A549 treated with RU486 at 1 μM for 4 hours (cell line): ENCODE results near the gene KRT38. TPM values are rescaled to one million over a fixed set of nuclear protein-coding genes. Genes with fewer than 3 reads are reported as not detected.

Experiments used
- total RNA-seq: library from RNA; stranded (reverse); fragments of 200-300 nt; extraction: Qiagen RNA extraction; gene quantifications from 5 replicates; pipeline ENCODE4 v1.2.3, GENCODE V29; 2022; ENCODE audit warnings: low read depth

Gene KRT38
- not detected in 5 replicates for total RNA-seq

DNA sequence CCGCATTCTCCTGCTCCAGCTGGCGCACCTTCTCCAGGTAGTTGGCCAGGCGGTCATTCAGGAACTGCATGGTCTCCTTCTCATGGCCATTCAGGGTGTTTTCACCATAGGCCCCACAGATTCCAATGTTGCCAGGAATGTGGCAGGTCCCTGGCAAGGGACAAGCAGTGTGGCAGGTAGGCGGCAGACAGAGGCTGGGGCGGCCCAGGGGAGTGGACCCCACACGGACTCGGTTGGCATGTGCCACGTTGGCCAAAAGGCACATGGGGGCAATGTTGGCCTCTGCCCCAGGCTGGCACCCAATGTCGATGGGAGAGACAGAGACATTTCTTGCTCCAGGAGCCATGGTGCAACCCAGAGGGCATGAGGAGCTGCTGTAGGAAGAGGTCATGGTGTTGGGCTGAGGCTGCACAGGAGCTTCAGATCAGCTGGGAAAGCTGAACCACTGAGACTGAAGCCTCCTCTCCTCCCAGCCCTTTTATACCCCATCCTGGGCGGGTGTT is at the start of gene KRT38:
Gene KRT38 (minus strand): TSS at position 453 of the 503 bp plus-strand sequence. CDS start 62 bp downstream, at position 391.

DNA sequence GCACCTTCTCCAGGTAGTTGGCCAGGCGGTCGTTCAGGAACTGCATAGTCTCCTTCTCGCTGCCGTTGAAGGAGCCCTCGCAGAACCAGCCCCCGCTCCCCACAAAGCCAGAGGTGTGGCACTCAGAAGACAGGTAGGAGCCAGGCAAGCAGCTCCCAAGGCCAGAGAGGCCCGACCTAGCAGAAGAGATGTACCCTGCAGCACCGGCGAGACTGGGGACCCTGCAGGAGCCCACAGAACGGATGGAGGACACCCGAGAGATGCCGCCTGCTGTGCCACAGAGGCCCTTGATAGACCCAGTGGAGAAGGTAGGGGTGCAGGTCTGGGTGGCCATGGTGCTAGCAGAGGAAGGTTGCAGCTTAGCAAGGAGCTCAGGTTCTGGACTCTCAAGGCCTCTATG is 48.7 kb upstream of the KRT38 start, which contains the start of gene KRT36:
Gene KRT36 (minus strand): TSS at position 380 of the 400 bp plus-strand sequence. CDS start 46 bp downstream, at position 334.

DNA sequence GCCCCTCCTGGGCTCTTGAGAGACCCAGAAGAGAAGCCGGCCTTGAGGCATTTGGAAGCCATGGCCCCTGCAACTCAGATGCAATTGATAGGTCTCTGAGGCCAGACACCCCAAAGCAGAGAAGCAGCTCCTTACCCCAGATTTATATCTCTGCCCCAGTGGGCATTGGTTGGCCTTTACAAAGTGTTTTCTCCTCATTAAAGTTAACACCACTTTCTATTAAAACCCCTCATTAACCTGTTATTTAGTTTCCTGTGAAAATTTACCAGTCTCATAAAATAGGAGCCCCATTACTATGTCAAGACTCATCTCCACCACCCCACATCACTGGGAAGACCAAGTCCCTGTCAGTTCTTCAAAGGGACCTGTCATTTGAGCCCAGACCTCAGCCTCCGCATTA is 40.3 kb upstream of the KRT38 start, which contains the start of gene KRT35:
Gene KRT35 (minus strand): TSS at position 116 of the 400 bp plus-strand sequence. CDS start 54 bp downstream, at position 62.

DNA sequence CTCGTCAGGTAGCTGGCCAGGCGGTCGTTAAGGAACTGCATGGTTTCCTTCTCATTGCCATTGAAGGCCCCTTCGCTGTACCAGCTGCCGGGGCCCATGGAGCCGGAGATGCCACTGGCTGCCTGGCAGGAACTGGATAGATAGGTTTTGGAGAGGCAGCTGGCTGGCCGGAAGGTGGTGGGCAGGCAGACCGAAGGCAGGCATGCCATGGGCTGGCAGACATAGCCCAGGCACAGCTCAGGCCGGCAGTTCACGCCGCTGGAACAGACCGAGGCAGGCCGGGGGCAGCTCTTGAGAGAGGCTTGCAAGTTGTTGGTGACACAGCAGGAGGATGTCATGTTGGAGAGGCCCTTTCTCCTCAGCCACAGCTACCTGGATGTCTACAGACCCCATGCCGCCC is 26.2 kb upstream of the KRT38 start, which contains the start of gene KRT32:
Gene KRT32 (minus strand): TSS at position 399 of the 400 bp plus-strand sequence. CDS start 61 bp downstream, at position 338.

DNA sequence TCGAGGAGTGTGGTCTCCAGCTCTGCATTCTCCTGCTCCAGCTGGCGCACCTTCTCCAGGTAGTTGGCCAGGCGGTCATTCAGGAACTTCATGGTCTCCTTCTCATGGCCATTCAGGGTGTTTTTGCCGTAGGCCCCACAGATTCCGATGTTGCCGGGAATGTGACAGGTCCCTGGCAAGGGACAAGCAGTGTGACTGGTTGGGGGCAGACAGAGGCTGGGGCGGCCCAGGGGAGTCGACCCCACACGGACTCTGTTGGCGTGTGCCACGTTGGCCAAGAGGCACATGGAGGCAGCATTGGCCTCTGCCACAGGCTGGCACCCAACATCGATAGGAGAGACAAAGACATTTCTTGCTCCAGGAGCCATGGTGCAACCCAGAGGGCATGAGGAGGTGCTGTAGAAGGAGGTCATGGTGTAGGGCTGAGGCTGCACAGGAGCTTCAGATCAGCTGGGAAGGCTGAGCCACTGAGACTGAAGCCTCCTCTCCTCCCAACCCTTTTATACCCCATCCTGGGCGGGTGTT is 16.6 kb downstream of the KRT38 start, which contains the start of gene KRT37:
Gene KRT37 (minus strand): TSS at position 475 of the 525 bp plus-strand sequence. CDS start 62 bp downstream, at position 413.

DNA sequence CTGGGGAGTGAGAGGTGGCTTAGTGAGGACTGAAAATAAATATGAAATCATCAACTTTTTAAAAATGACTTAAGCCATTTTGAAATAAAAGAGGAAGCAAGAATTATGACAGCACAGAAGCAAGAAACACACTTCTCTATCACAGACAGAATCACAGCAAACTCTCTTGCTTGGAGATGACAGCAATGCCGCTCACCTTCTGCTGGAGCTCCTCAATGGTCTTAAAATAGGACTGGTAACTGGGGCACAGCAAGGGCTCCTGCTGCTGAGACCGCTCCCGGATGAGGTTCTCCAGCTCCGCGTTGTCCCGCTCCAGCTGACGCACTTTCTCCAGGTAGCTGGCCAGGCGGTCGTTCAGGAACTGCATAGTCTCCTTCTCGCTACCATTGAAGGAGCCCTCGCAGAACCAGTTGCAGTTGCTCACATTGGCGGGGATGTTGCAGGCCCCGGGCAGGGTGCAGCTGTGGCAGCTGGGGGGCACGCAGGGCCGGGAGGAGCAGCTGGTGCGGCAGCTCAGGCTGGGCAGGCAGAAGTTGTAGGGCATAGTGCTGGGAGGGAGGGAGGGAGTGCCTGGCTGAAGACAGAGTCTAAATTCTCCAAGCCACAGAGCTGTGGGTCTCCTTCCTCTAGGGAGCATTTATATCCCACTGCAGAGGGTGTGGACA is 43.7 kb downstream of the KRT38 start, which contains the start of gene KRT31:
Gene KRT31 (minus strand): TSS at position 613 of the 665 bp plus-strand sequence. CDS start 69 bp downstream, at position 544.

Other genes with a start within 250 kb of the KRT38 start
- not detected in 5 replicates for gene KRTAP9-2, start 214.3 kb downstream of the KRT38 start, total RNA-seq
- not detected in 5 replicates for gene KRTAP9-3, start 208.5 kb downstream of the KRT38 start, total RNA-seq
- not detected in 5 replicates for gene KRTAP9-8, start 203.0 kb downstream of the KRT38 start, total RNA-seq
- not detected in 5 replicates for gene KRTAP9-4, start 191.3 kb downstream of the KRT38 start, total RNA-seq
- not detected in 5 replicates for gene KRTAP9-9, start 185.6 kb downstream of the KRT38 start, total RNA-seq
- not detected in 5 replicates for gene KRTAP9-6, start 175.6 kb downstream of the KRT38 start, total RNA-seq
- gene KRTAP9-7, start 165.3 kb downstream of the KRT38 start, total RNA-seq, result not detected in 5 replicates
- gene KRTAP29-1, start 138.1 kb downstream of the KRT38 start, total RNA-seq, result not detected in 5 replicates
- gene KRTAP16-1, start 131.7 kb downstream of the KRT38 start, total RNA-seq, result not detected in 5 replicates
- not detected in 5 replicates for gene KRTAP17-1, start 125.3 kb downstream of the KRT38 start, total RNA-seq
- not detected in 5 replicates for gene KRT33A, start 90.2 kb downstream of the KRT38 start, total RNA-seq
- 0.06 to 0.16 TPM (median 0.15 TPM) in 3 of 5 replicates, not detected in the others for gene KRT33B, start 71.2 kb downstream of the KRT38 start, total RNA-seq
- 0.25 to 0.43 TPM (median 0.30 TPM) in 5 replicates for gene KRT34, start 58.7 kb downstream of the KRT38 start, total RNA-seq
- not detected in 5 replicates for gene KRT31, start 43.4 kb downstream of the KRT38 start, total RNA-seq
- not detected in 5 replicates for gene KRT37, start 16.4 kb downstream of the KRT38 start, total RNA-seq
- gene KRT32, start 26.4 kb upstream of the KRT38 start, total RNA-seq, result not detected in 5 replicates
- gene KRT35, start 40.2 kb upstream of the KRT38 start, total RNA-seq, result not detected in 5 replicates
- gene KRT36, start 48.9 kb upstream of the KRT38 start, total RNA-seq, result not detected in 5 replicates
- 0.18 to 0.48 TPM (median 0.23 TPM) in 5 replicates for gene KRT13, start 64.6 kb upstream of the KRT38 start, total RNA-seq
- 3.3 to 5.3 TPM (median 4.1 TPM) in 5 replicates for gene KRT15, start 77.9 kb upstream of the KRT38 start, total RNA-seq
- 41.7 to 61.8 TPM (median 53.4 TPM) in 5 replicates for gene KRT19, start 87.3 kb upstream of the KRT38 start, total RNA-seq
- gene KRT9, start 131.1 kb upstream of the KRT38 start, total RNA-seq, result not detected in 5 replicates
- gene KRT14, start 145.9 kb upstream of the KRT38 start, total RNA-seq, result 0.09 TPM in 1 of 5 replicates, not detected in the others
- 0.27 to 1.1 TPM (median 0.66 TPM) in 5 replicates for gene KRT16, start 171.8 kb upstream of the KRT38 start, total RNA-seq
- 0.54 to 0.96 TPM (median 0.90 TPM) in 5 replicates for gene KRT17, start 183.6 kb upstream of the KRT38 start, total RNA-seq
- gene EIF1, start 247.9 kb upstream of the KRT38 start, total RNA-seq, result 1,281 to 1,716 TPM (median 1,378 TPM) in 5 replicates